ENCODE data around the gene SUPT3H. TPM values are rescaled to one million over a fixed set of nuclear protein-coding genes. Genes with fewer than 3 reads are reported as not detected.

SUPT3H gene
- total RNA-seq, 3 donors from 2014 or later = 3.0 to 8.1 (median 3.5) TPM

DNA sequence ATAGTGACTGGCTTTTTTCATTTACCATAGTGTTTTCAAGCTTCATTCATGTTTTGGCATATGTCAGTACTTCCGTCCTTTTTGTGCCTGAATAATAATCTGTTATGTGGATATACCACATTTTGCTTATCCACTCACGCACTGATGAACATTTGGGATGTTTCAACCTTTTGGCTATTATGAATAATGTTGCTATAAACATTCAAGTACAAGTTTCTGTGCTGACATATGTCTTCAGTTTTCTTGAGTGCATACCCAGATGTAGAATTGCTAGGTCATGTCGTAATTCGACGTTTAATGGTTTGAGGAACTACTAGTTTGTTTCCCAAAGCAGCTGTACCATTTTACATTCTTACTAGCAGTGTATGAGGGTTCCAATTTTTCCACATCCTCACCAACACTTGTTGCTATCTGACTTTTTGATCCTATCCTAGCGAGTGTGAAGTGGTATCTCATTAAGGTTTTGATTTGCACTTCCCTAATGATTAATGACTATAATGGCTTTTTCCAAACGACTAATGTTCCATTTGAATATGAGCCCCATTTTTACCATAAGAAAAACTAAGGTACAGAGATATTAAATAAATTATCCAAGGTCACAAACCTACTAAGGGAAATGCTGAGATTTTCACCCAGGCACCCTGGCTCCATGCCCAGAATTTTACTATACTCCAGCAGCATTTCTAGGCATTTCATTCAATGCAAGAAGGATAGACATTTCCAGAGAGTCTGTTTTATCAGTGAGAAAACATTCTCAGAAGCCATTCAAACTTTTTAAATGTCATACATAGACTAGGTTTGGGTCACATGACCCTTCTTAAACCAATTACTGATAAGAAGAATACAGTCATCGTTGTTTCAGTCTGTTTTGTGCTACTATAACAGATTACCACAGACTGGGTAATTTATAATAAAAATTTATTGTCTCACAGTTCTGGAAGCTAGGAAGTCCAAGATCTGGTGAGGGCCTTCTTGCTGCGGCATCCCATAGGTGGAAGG is 120.7 kb downstream of the SUPT3H start:
- ATAC-seq = no peak
- TF ChIP-seq, protein P1, sequence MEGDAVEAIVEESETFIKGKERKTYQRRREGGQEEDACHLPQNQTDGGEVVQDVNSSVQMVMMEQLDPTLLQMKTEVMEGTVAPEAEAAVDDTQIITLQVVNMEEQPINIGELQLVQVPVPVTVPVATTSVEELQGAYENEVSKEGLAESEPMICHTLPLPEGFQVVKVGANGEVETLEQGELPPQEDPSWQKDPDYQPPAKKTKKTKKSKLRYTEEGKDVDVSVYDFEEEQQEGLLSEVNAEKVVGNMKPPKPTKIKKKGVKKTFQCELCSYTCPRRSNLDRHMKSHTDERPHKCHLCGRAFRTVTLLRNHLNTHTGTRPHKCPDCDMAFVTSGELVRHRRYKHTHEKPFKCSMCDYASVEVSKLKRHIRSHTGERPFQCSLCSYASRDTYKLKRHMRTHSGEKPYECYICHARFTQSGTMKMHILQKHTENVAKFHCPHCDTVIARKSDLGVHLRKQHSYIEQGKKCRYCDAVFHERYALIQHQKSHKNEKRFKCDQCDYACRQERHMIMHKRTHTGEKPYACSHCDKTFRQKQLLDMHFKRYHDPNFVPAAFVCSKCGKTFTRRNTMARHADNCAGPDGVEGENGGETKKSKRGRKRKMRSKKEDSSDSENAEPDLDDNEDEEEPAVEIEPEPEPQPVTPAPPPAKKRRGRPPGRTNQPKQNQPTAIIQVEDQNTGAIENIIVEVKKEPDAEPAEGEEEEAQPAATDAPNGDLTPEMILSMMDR (IDR thresholded peaks at IDR 0.05) = no peak

DNA sequence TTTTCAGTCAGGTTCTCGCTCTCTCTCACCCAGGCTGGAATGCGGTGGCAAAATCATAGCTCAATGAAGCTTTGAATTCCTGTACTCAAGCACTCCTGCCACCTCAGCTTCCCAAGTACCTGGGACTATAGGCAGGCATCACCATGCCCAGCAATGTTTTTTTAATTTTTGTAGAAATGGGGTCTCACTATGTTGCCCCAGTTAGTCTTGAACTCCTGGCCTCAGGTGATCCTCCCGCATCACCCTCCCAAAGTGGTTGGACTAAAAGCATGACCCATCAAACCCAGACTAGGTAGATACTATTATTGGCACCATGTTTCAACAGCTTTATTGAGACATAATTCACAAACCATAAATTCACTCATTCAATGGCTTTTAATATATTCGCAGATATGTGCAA is 122.3 kb downstream of the SUPT3H start:
- Histone ChIP-seq H3K4me3 (no peak overlapping the region), H3K9me3 (no peaks in the 10 kb centered on the region), H3K36me3 (ENCODE audit: low read depth) (no peaks in the 10 kb centered on the region), H3K4me1 (ENCODE audit: low read depth) (no peaks in the 10 kb centered on the region)
- ATAC-seq = no peak
- DNase-seq = no peak
- intact Hi-C loops (cut with DNase I, micrococcal nuclease) = no loop called here
- TF ChIP-seq, protein P1 (IDR thresholded peaks at IDR 0.05) = no peak

More for the DNA sequence above, 120.7 kb downstream of the SUPT3H start:
- H3K9me3 ChIP-seq = no peaks in the 10 kb centered on the region
- no peaks in the 10 kb centered on the region for H3K4me1 ChIP-seq (ENCODE audit: low read depth)
- no peak overlapping the region for H3K4me3 ChIP-seq
- intact Hi-C loops (cut with DNase I, micrococcal nuclease) = no loop called here
- no peak for DNase-seq
- no peaks in the 10 kb centered on the region for H3K36me3 ChIP-seq (ENCODE audit: low read depth)

DNA sequence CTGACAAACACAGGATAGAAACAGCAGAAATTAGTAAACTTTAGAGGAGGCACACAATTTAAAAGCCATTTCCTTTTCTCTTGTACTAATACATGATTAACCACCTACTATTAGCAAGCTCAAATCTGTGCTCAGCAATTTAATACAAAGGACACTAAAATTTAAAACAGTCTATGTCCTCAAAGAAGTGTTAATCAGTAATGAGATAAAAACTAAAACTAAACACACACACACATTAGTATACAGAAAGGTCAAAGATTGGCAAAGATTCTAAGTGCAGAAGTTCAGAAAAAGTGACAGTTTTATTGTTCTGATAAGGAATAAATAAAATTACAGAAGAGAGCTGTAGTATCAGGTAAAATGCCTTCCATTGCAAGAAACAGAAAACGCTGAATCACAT is 123.5 kb downstream of the SUPT3H start:
- TF ChIP-seq, protein P1 (IDR thresholded peaks at IDR 0.05) = no peak
- no peaks in the 10 kb centered on the region for H3K36me3 ChIP-seq (ENCODE audit: low read depth)
- no peaks in the 10 kb centered on the region for H3K9me3 ChIP-seq
- H3K4me1 ChIP-seq (ENCODE audit: low read depth) = no peaks in the 10 kb centered on the region
- DNase-seq (no peak), ATAC-seq (no peak)
- no peak overlapping the region for H3K4me3 ChIP-seq
- intact Hi-C loops (cut with DNase I, micrococcal nuclease) = no loop called here

DNA sequence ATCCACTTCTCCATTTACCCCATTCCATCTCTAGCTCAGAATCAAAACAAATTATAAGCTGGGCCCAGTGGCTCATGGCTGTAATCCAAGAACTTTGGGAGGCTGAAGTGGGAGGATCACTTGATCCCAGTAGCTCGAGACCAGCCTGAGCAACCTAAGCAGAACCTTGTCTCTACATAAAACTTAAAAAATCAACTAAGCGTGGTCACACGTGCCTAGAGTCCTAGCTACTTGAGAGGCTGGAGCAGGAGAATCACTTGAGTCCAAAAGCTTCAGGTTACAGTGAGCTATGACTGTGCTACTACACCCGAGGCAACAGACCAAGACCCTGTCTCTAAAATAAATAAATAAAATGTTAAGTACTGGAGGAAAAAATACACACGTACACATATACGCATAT is 124.3 kb downstream of the SUPT3H start:
- intact Hi-C loops (cut with DNase I, micrococcal nuclease) = no loop called here
- ATAC-seq = no peak
- TF ChIP-seq, protein P1 (IDR thresholded peaks at IDR 0.05) = no peak

DNA sequence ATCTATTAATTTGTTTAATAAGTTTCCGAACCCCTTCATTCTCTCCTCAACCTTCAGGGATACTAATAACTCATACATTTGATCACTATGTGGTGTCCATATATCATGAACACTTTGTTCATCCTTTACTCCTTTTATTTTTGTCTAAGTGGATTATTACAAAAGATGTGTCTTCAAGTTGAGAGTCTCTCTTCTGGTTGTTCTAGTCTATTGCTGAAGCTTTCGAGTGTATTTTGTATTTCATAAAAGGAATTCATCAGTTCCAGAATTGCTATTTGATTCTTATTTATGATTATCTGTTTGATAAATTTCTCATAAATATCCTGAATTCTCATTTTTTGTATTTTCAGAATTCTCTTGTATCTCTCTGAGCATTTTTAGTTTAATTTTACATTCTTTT is 146.1 kb downstream of the SUPT3H start:
- intact Hi-C loops (cut with DNase I, micrococcal nuclease) = no loop called here
- no peaks in the 10 kb centered on the region for H3K36me3 ChIP-seq (ENCODE audit: low read depth)
- TF ChIP-seq, protein P1 (IDR thresholded peaks at IDR 0.05) = no peak
- ATAC-seq (no peak), DNase-seq (no peak)
- H3K4me1 ChIP-seq (ENCODE audit: low read depth) = no peaks in the 10 kb centered on the region
- peaks cover 22% of the 10 kb centered on the region for H3K9me3 ChIP-seq
- no peak overlapping the region for H3K4me3 ChIP-seq

More for the DNA sequence above, 124.3 kb downstream of the SUPT3H start:
- Histone ChIP-seq H3K36me3 (ENCODE audit: low read depth) (no peaks in the 10 kb centered on the region), H3K4me1 (ENCODE audit: low read depth) (no peaks in the 10 kb centered on the region), H3K9me3 (no peaks in the 10 kb centered on the region), H3K4me3 (no peak overlapping the region)
- no peak for DNase-seq

Measured in mucosa of descending colon (tissue), 3 donors.